GM10266 (cell line): ENCODE measurements around the gene IFIT2.

Experiments used
- DNase-seq: peaks from one replicate; pipeline ENCODE4 v3.0.0; 2012; ENCODE audit errors: extremely low spot score
- TF ChIP-seq, protein P1 (sequence below): IDR thresholded peaks from 2 replicates; pipeline ENCODE4 v1.5.1; 2012; ENCODE audit warnings: mild to moderate bottlenecking, low read depth; ENCODE audit not compliant: control insufficient read depth, insufficient read depth; ENCODE audit errors: missing control alignments

Gene IFIT2

DNA sequence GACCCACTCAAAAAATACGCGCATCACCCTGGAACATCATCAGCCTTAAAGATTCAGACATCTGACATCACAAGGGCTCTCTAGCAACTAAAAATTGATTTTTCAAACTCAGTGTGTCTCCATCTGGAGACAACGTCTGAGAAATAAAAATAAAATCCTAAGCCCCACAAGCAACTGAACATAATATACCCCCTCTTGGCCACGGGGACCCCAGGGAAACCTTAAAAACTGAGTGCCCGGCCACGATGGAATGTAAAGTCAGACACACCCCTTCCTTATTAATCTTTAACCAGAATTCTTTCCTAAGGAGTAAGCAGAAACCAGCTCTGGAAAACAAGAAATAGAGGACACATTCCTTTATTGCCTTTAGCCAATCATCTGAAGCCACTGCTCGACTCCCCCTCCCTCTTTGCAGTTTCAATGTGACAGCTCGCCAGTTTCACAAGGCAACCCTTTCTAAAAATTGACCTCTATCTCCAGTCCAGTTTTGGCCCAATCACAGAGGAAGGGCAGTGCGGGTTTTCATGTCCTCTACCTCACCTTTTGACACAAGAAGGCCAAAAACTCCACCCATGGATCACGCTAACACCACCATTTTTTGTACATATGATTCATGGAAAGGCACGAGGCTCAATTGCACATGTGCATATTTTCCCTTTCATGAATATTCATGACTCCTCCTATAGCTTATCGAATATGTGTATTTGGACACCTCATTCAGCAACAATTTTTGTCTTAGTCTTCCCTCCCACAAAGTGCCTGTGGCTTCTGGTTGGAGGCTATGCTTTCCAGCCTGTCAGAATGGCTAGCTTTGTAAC lies 50.1 kb downstream of the IFIT2 start:
- no peak for DNase-seq
- TF ChIP-seq, protein P1, sequence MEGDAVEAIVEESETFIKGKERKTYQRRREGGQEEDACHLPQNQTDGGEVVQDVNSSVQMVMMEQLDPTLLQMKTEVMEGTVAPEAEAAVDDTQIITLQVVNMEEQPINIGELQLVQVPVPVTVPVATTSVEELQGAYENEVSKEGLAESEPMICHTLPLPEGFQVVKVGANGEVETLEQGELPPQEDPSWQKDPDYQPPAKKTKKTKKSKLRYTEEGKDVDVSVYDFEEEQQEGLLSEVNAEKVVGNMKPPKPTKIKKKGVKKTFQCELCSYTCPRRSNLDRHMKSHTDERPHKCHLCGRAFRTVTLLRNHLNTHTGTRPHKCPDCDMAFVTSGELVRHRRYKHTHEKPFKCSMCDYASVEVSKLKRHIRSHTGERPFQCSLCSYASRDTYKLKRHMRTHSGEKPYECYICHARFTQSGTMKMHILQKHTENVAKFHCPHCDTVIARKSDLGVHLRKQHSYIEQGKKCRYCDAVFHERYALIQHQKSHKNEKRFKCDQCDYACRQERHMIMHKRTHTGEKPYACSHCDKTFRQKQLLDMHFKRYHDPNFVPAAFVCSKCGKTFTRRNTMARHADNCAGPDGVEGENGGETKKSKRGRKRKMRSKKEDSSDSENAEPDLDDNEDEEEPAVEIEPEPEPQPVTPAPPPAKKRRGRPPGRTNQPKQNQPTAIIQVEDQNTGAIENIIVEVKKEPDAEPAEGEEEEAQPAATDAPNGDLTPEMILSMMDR, result no peak

DNA sequence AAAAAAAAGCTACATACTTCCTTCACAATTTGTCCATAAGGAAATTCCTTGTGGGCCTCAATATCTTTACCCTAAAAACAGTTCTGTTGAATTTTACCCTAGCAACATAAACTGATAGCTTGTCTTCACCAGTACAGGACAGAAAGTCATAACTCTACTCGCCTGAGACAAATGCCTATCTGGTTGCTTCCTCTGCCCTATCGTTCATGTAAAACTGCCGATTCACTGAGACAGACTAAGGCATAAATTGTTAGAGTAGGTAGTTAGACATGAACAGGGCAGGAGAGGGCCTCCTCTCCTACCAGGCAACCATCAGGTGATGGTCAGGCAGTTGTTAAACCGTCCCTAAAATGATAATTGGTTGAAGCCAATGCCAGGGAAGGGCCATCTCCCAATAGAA lies 51.0 kb downstream of the IFIT2 start:
- DNase-seq, result no peak

DNA sequence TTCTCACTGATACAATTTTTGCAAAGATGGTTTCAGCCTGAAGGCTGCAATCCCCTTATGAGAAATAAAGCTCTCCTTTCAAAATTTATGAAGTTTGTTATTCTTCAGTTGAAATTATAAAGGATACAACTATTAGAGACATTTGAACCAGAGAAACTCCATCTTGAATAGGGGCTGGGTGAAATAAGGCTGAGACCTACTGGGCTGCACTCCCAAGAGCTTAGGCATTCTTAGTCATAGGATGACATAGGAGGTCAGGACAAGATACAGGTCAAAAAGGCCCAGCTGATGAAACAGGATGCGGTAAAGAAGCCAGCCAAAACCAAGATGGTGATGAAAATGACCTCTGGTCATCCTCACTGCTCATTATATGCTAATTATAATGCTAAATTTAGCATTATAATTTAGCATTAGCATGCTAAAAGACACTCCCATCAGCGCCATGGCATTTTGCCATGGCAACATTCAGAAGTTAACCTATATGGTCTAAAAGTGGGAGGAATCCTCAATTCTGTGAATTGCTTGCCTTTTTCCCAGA lies 53.6 kb downstream of the IFIT2 start:
- no peak for DNase-seq
- TF ChIP-seq, protein P1, result no peak

More for the DNA sequence above, 51.0 kb downstream of the IFIT2 start:
- TF ChIP-seq, protein P1, result no peak

DNA sequence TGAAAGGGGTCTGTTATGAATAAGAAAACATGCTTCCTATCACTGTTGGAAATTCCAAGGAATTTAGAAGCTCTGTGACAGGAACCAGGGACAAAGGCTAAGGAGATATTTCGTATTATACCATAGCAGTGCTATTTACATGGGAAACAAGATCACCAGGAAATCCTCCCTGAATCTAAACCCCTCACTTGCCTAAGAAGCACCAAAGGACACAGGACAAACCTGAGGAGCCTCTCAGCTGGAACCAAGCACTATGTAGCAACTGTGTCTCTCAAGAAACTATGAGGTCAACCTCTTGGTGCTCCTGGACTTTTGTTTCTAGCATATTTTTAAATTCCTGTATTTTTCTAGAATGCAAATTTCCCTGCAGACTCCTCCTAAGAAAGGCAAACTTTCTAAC lies 55.2 kb downstream of the IFIT2 start:
- DNase-seq, result no peak
- TF ChIP-seq, protein P1, result no peak

DNA sequence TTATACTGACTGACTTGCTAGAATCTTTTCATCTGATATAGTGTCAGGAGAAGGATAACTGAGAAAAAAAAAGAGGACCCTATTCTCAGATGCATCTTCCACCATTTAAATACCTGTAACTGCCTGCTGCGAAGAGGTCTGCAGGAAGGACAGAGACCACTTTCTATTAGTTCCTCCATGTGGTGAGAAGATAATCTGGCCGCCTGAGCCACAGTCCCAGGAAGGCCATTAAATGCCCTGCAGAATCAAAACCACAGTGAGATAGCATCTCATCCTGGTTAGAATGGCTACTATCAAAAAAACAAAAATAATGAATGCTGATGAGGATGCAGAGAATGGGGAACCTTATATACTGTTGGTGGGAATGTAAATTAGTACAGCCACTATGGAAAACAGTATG lies 56.1 kb downstream of the IFIT2 start:
- no peak for DNase-seq
- TF ChIP-seq, protein P1, result no peak
